HepG2 (cell line): ENCODE measurements around the gene FAM89B. TPM values are rescaled to one million over a fixed set of nuclear protein-coding genes. Genes with fewer than 3 reads are reported as not detected.
A peak's percentile ranks its signal among the peaks of the same experiment; 100 is the strongest.

Experiments
- AGO2 ChIP-seq: fragments of 200-400 bp; formaldehyde crosslinking; optimal IDR thresholded peaks from 2 replicates; pipeline ENCODE3; 2017; ENCODE audit warnings: mild to moderate bottlenecking, low read depth, low read length, moderate library complexity
- CSRNP1 ChIP-seq: sonication (generic); formaldehyde crosslinking; IDR thresholded peaks from 2 replicates; pipeline ENCODE4 v1.8.1; 2023; ENCODE audit warnings: mild to moderate bottlenecking, missing genetic modification reagents
- EEA1 ChIP-seq: sonication (generic); formaldehyde crosslinking; IDR thresholded peaks from 2 replicates; pipeline ENCODE4 v1.5.1; 2020; ENCODE audit warnings: mild to moderate bottlenecking, missing genetic modification reagents, borderline replicate concordance
- RXRA ChIP-seq: sonication (generic); formaldehyde crosslinking; IDR thresholded peaks from 2 replicates; pipeline ENCODE4 v1.5.1; 2020; ENCODE audit warnings: missing genetic modification reagents
- SNAPC4 ChIP-seq: sonication (generic); formaldehyde crosslinking; IDR thresholded peaks from 2 replicates; pipeline ENCODE4 v1.4.0; 2020; ENCODE audit warnings: mild to moderate bottlenecking, missing genetic modification reagents
- SOX5 ChIP-seq: IDR thresholded peaks from 2 replicates; pipeline ENCODE4 v1.6.1; 2016; ENCODE audit warnings: borderline replicate concordance
- TGIF2 ChIP-seq: IDR thresholded peaks from 2 replicates; pipeline ENCODE4 v1.6.1; 2016; ENCODE audit warnings: control low read depth, missing compliant biosample characterization
- THAP8 ChIP-seq: sonication (generic); formaldehyde crosslinking; IDR thresholded peaks from 2 replicates; pipeline ENCODE4 v1.5.1; 2020; ENCODE audit warnings: missing genetic modification reagents, mild to moderate bottlenecking, borderline replicate concordance
- ZNF10 ChIP-seq: sonication (generic); formaldehyde crosslinking; IDR thresholded peaks from 2 replicates; pipeline ENCODE4 v1.4.0; 2020; ENCODE audit warnings: mild to moderate bottlenecking, low read depth, missing genetic modification reagents, borderline replicate concordance
- ZNF180 ChIP-seq: sonication (generic); formaldehyde crosslinking; IDR thresholded peaks from 2 replicates; pipeline ENCODE4 v1.4.0; 2020; ENCODE audit warnings: low read depth, missing genetic modification reagents, borderline replicate concordance
- ZNF558 ChIP-seq: sonication (generic); formaldehyde crosslinking; IDR thresholded peaks from 2 replicates; pipeline ENCODE4 v1.9.0; 2022; ENCODE audit warnings: mild to moderate bottlenecking, missing genetic modification reagents, borderline replicate concordance
- ZNF576 ChIP-seq: sonication (generic); formaldehyde crosslinking; IDR thresholded peaks from 2 replicates; pipeline ENCODE4 v1.4.0; 2020; ENCODE audit warnings: mild to moderate bottlenecking, missing genetic modification reagents
- ZNF687 ChIP-seq: sonication (generic); formaldehyde crosslinking; IDR thresholded peaks from 2 replicates; pipeline ENCODE4 v1.5.1; 2020; ENCODE audit warnings: mild to moderate bottlenecking, missing genetic modification reagents, moderate library complexity
- ZNF740 ChIP-seq: sonication (generic); formaldehyde crosslinking; IDR thresholded peaks from 2 replicates; pipeline ENCODE4 v1.4.0; 2020; ENCODE audit warnings: missing genetic modification reagents
- ZNF850 ChIP-seq: sonication (generic); formaldehyde crosslinking; conservative IDR thresholded peaks from 2 replicates; pipeline ENCODE4 v1.9.0; 2021; ENCODE audit warnings: mild to moderate bottlenecking, missing genetic modification reagents
- polyA plus RNA-seq, 8 experiments: library from polyadenylated mRNA; depleted of rRNA in 3 of 8; stranded (reverse) in 7 of 8; unstranded in 1 of 8; fragments of >200 nt; fragmentation: Illumina TruSeq in 4 of 8; extraction: Trizol in 4 of 8; gene quantifications; 2 replicates each; pipeline versions ENCODE4 v1.2.1 to v1.2.3, GENCODE V29; 2011 to 2016; ENCODE audit warnings: low read depth in 4 of 8, missing spikeins in 1 of 8, mixed read lengths in 1 of 8; ENCODE audit not compliant: insufficient read depth in 1 of 8
- total RNA-seq, 5 experiments: library from RNA; depleted of rRNA; stranded (reverse); fragments of >200 nt; fragmentation: Illumina TruSeq; extraction: Trizol; gene quantifications; 2 replicates each; pipeline ENCODE4 v1.2.3, GENCODE V29; 2016; ENCODE audit warnings: low read depth in 1 of 5

The FAM89B gene
- total and polyA plus RNA-seq, 2 of the 13 experiments (the other 11 are each of a cell fraction or from before 2014, with no cell fraction given), result 5.7 to 8.0 TPM

- TF ChIP-seq CSRNP1 (no peak), EEA1 (CRISPR knock-in tag) (0 out of 2 replicates have a peak, but pooled peaks have one; percentile 67), RXRA (CRISPR knock-in tag) (no peak), ZNF850 (CRISPR knock-in tag) (no peak), ZNF180 (CRISPR knock-in tag) (no peak), TGIF2 (CRISPR knock-in tag) (no peak), AGO2 (peak; percentile 88), SNAPC4 (CRISPR knock-in tag) (no peak), SOX5 (CRISPR knock-in tag) (no peak), ZNF740 (no peak), ZNF576 (CRISPR knock-in tag) (no peak), ZNF10 (CRISPR knock-in tag) (no peak), ZNF558 (CRISPR knock-in tag) (0 out of 2 replicates have a peak, but pooled peaks have one; percentile 20), ZNF687 (peak; percentile 6), THAP8 (0 out of 2 replicates have a peak, but pooled peaks have one; percentile 37)
Measured at GRCh38 chr11:65613091-65613928, 41.0 kb downstream of the FAM89B start (continued).
